ENCODE data around the gene PDZD7. TPM values are rescaled to one million over a fixed set of nuclear protein-coding genes. Genes with fewer than 3 reads are reported as not detected.

PDZD7 gene
- total and polyA plus RNA-seq, 9 of the 15 experiments (the other 6 are each of a cell fraction or from before 2014, with no cell fraction given): 0.04 to 0.24 (median 0.08) TPM; not detected in 3

GRCh38 chr10:101046332-101047238, 15.7 kb upstream of the PDZD7 start:
- no TSS peak for BruUV-seq (replicated peaks)
- H3K4me1 ChIP-seq (replicated peaks in 1 of 2; ENCODE audit: control insufficient read depth in 2 of 2, insufficient read depth in 2 of 2, low read length in 2 of 2): peaks cover 17 to 36% of the 10 kb centered on the region in 2 experiments
- H3K4me3 ChIP-seq: no peak overlapping the region
- peak overlapping the region; percentile 25; the same call in 1 of the 2 replicates for H3K4me2 ChIP-seq (ENCODE audit: insufficient read depth, low read length)
- no peaks in the 10 kb centered on the region for H3K36me3 ChIP-seq (ENCODE audit: control insufficient read depth, insufficient read depth, low read length)
- POLR2A ChIA-PET: interaction anchor here (0.5 to 1.7 kb wide), 2 partner anchors 15 to 49 kb away, joined by 4 to 5 read pairs; partner anchors contain the start of gene KAZALD1
- intact Hi-C loops (cut with micrococcal nuclease): no loop called here
- no peaks in the 10 kb centered on the region for H3K27me3 ChIP-seq (ENCODE audit: control insufficient read depth in 2 of 2, insufficient read depth in 2 of 2, low read length in 2 of 2)
- no peaks in the 10 kb centered on the region for H3K9me1 ChIP-seq (ENCODE audit: control insufficient read depth, insufficient read depth, low read length)
- FAIRE-seq: no peak
- in situ Hi-C loops (cut with MboI): no loop called here
- no peaks in the 10 kb centered on the region for H3K9me3 ChIP-seq (replicated peaks; ENCODE audit: control insufficient read depth, insufficient read depth, low read depth, low read length)
- peak in 1 of 4 experiments; percentile 15 for DNase-seq (ENCODE audit: extremely low read depth in 1 of 4, low spot score in 3 of 4)
- CTCF ChIA-PET (ENCODE audit: low intra/inter-chr PET ratio): no interaction called here
- no peak for ATAC-seq
- no peak overlapping the region for H3K27ac ChIP-seq (ENCODE audit: extremely low read depth, low read depth, low read length)
- no peaks in the 10 kb centered on the region for H3K79me2 ChIP-seq (ENCODE audit: control insufficient read depth, insufficient read depth, low read length)
- H4K20me1 ChIP-seq (replicated peaks; ENCODE audit: control insufficient read depth, insufficient read depth, low read length): no peaks in the 10 kb centered on the region
- peak overlapping the region in 1 of 2 experiments; percentile 81; a peak in 2 of 4 replicates for H3K9ac ChIP-seq (ENCODE audit: insufficient read depth in 1 of 2, low read depth in 2 of 2, low read length in 2 of 2)
- 39% methylated on average over 17 of the region's 25 CpGs for WGBS (ENCODE audit: insufficient coverage, low coverage, missing lambda C conversion rate)
- H2AFZ ChIP-seq (ENCODE audit: low read depth, low read length): peak overlapping the region; percentile 59
- TF ChIP-seq IRF9 (tag; IDR thresholded peaks at IDR 0.05): no peak
- TF ChIP-seq ZNF507 (tag; conservative IDR thresholded peaks at IDR 0.05): no peak
- no peak for TF ChIP-seq NR4A1 (CRISPR knock-in tag; IDR thresholded peaks at IDR 0.05)
- TF ChIP-seq NR4A1 (tag; IDR thresholded peaks at IDR 0.05): no peak
- no peak for TF ChIP-seq FOXO4 (CRISPR knock-in tag; IDR thresholded peaks at IDR 0.05)
- TF ChIP-seq ZZZ3 (IDR thresholded peaks at IDR 0.05): no peak
- TF ChIP-seq, protein P1, sequence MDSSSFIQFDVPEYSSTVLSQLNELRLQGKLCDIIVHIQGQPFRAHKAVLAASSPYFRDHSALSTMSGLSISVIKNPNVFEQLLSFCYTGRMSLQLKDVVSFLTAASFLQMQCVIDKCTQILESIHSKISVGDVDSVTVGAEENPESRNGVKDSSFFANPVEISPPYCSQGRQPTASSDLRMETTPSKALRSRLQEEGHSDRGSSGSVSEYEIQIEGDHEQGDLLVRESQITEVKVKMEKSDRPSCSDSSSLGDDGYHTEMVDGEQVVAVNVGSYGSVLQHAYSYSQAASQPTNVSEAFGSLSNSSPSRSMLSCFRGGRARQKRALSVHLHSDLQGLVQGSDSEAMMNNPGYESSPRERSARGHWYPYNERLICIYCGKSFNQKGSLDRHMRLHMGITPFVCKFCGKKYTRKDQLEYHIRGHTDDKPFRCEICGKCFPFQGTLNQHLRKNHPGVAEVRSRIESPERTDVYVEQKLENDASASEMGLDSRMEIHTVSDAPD (CRISPR knock-in tag; IDR thresholded peaks at IDR 0.05): no peak
- no peak for TF ChIP-seq ZNF644 (tag; IDR thresholded peaks at IDR 0.05; ENCODE audit: low read depth)
- TF ChIP-seq HMGXB4 (CRISPR knock-in tag; IDR thresholded peaks at IDR 0.05): no peak
- no peak for TF ChIP-seq TARDBP (IDR thresholded peaks at IDR 0.05)
- TF ChIP-seq, protein P2, sequence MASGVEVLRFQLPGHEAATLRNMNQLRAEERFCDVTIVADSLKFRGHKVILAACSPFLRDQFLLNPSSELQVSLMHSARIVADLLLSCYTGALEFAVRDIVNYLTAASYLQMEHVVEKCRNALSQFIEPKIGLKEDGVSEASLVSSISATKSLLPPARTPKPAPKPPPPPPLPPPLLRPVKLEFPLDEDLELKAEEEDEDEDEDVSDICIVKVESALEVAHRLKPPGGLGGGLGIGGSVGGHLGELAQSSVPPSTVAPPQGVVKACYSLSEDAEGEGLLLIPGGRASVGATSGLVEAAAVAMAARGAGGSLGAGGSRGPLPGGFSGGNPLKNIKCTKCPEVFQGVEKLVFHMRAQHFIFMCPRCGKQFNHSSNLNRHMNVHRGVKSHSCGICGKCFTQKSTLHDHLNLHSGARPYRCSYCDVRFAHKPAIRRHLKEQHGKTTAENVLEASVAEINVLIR (CRISPR knock-in tag; IDR thresholded peaks at IDR 0.05): no peak
- no peak for TF ChIP-seq EP400 (IDR thresholded peaks at IDR 0.05)
- no peak for TF ChIP-seq NFRKB (IDR thresholded peaks at IDR 0.05; ENCODE audit: low read depth)
